IgD-negative memory B cell (primary cell): ENCODE measurements around the gene NBEA. TPM values are rescaled to one million over a fixed set of nuclear protein-coding genes. Genes with fewer than 3 reads are reported as not detected.
A peak's percentile ranks its signal among the peaks of the same experiment; 100 is the strongest.

Experiments used
- H3K27ac Mint-ChIP-seq, 3 donors: one replicate each; pipeline ENCODE4 v1.8.0; 2020 to 2022; ENCODE audit warnings: mild to moderate bottlenecking in 3 of 3, mixed read lengths in 3 of 3, moderate library complexity in 1 of 3
- H3K27me3 Mint-ChIP-seq: one replicate; pipeline ENCODE4 v1.8.0; 2021; ENCODE audit warnings: mixed read lengths
- H3K36me3 Mint-ChIP-seq: one replicate; pipeline ENCODE4 v1.8.0; 2020; ENCODE audit warnings: mild to moderate bottlenecking, mixed read lengths
- H3K4me1 Mint-ChIP-seq, 3 donors: one replicate each; pipeline ENCODE4 v1.8.0; 2020 to 2022; ENCODE audit warnings: mixed read lengths in 3 of 3, mild to moderate bottlenecking in 1 of 3
- H3K4me3 Mint-ChIP-seq, 4 donors: one replicate each; pipeline ENCODE4 v1.8.0; 2020 to 2022; ENCODE audit warnings: mild to moderate bottlenecking in 4 of 4, mixed read lengths in 4 of 4, moderate library complexity in 3 of 4
- H3K9me3 Mint-ChIP-seq, 3 donors: one replicate each; pipeline ENCODE4 v1.8.0; 2020 to 2021; ENCODE audit warnings: mixed read lengths in 3 of 3, mild to moderate bottlenecking in 1 of 3
- polyA plus RNA-seq: library from polyadenylated mRNA; unstranded; fragments of 300-500 nt; fragmentation: Illumina TruSeq; gene quantifications from one replicate; pipeline ENCODE4 v1.2.3, GENCODE V29; 2021

NBEA gene
- polyA plus RNA-seq, 1 donor from 2014 or later, result 0.61 TPM

GRCh38 chr13:35159041-35159440 lies 217.0 kb downstream of the NBEA start:
- H3K4me1 Mint-ChIP-seq, result peaks cover 2 to 10% (median 3%) of the 10 kb centered on the region in 3 donors
- no peak overlapping the region for H3K4me3 Mint-ChIP-seq

GRCh38 chr13:35160896-35161295 lies 218.8 kb downstream of the NBEA start:
- Mint-ChIP-seq H3K9me3 (no peaks in the 10 kb centered on the region), H3K27ac (no peak overlapping the region), H3K4me3 (no peak overlapping the region), H3K36me3 (no peaks in the 10 kb centered on the region), H3K4me1 (peaks cover 3 to 10% (median 4%) of the 10 kb centered on the region in 3 donors), H3K27me3 (no peaks in the 10 kb centered on the region)

More at GRCh38 chr13:35159041-35159440, 217.0 kb downstream of the NBEA start:
- no peaks in the 10 kb centered on the region for H3K27me3 Mint-ChIP-seq
- no peaks in the 10 kb centered on the region for H3K36me3 Mint-ChIP-seq
- H3K27ac Mint-ChIP-seq, result peak overlapping the region in 1 of 3 donors; percentile 21
- H3K9me3 Mint-ChIP-seq, result no peaks in the 10 kb centered on the region

- peaks cover 3 to 10% (median 4%) of the 10 kb centered on the region in 3 donors for H3K4me1 Mint-ChIP-seq
These were observed 220.3 kb downstream of the NBEA start for GRCh38 chr13:35162420-35162819.

GRCh38 chr13:35163674-35164073 lies 221.6 kb downstream of the NBEA start:
- H3K36me3 Mint-ChIP-seq, result no peaks in the 10 kb centered on the region
- H3K27me3 Mint-ChIP-seq, result no peaks in the 10 kb centered on the region
- H3K27ac Mint-ChIP-seq, result no peak overlapping the region
- no peaks in the 10 kb centered on the region for H3K9me3 Mint-ChIP-seq
- no peak overlapping the region for H3K4me3 Mint-ChIP-seq
- peaks cover 3 to 10% (median 4%) of the 10 kb centered on the region in 3 donors for H3K4me1 Mint-ChIP-seq

More at GRCh38 chr13:35162420-35162819, 220.3 kb downstream of the NBEA start:
- Mint-ChIP-seq H3K27ac (peak overlapping the region in 1 of 3 donors; percentile 23), H3K9me3 (no peaks in the 10 kb centered on the region), H3K27me3 (no peaks in the 10 kb centered on the region), H3K36me3 (no peaks in the 10 kb centered on the region), H3K4me3 (peak overlapping the region in 2 of 4 donors; percentile 47 to 86)

- no peaks in the 10 kb centered on the region for H3K36me3 Mint-ChIP-seq
- no peak overlapping the region for H3K27ac Mint-ChIP-seq
- no peaks in the 10 kb centered on the region for H3K9me3 Mint-ChIP-seq
- no peaks in the 10 kb centered on the region for H3K27me3 Mint-ChIP-seq
- no peak overlapping the region for H3K4me3 Mint-ChIP-seq
- peaks cover 3 to 10% (median 4%) of the 10 kb centered on the region in 3 donors for H3K4me1 Mint-ChIP-seq
These were observed 222.4 kb downstream of the NBEA start for GRCh38 chr13:35164324-35164932.

- Mint-ChIP-seq H3K4me3 (no peak overlapping the region), H3K36me3 (no peaks in the 10 kb centered on the region), H3K9me3 (no peaks in the 10 kb centered on the region), H3K4me1 (peaks cover 3 to 10% (median 4%) of the 10 kb centered on the region in 3 donors), H3K27ac (no peak overlapping the region), H3K27me3 (no peaks in the 10 kb centered on the region)
These were observed 223.1 kb downstream of the NBEA start for GRCh38 chr13:35165205-35165604.

GRCh38 chr13:35179494-35179893 lies 237.4 kb downstream of the NBEA start:
- H3K4me1 Mint-ChIP-seq, result no peaks in the 10 kb centered on the region
- H3K9me3 Mint-ChIP-seq, result no peaks in the 10 kb centered on the region
- peaks cover 1% of the 10 kb centered on the region for H3K36me3 Mint-ChIP-seq
- H3K27ac Mint-ChIP-seq, result no peak overlapping the region
- no peaks in the 10 kb centered on the region for H3K27me3 Mint-ChIP-seq
- H3K4me3 Mint-ChIP-seq, result no peak overlapping the region

- Mint-ChIP-seq H3K27me3 (no peaks in the 10 kb centered on the region), H3K27ac (no peak overlapping the region), H3K36me3 (peaks cover 7% of the 10 kb centered on the region), H3K9me3 (no peaks in the 10 kb centered on the region), H3K4me1 (no peaks in the 10 kb centered on the region), H3K4me3 (no peak overlapping the region)
These were observed 238.0 kb downstream of the NBEA start for GRCh38 chr13:35179920-35180663.

GRCh38 chr13:35190241-35190640 lies 248.2 kb downstream of the NBEA start:
- Mint-ChIP-seq H3K36me3 (peaks cover 9% of the 10 kb centered on the region), H3K9me3 (peaks cover 0 to 4% (median 3%) of the 10 kb centered on the region in 3 donors), H3K4me1 (no peaks in the 10 kb centered on the region), H3K27me3 (no peaks in the 10 kb centered on the region), H3K4me3 (no peak overlapping the region), H3K27ac (no peak overlapping the region)

- H3K36me3 Mint-ChIP-seq, result peaks cover 7% of the 10 kb centered on the region
- no peaks in the 10 kb centered on the region for H3K27me3 Mint-ChIP-seq
- no peaks in the 10 kb centered on the region for H3K4me1 Mint-ChIP-seq
- H3K4me3 Mint-ChIP-seq, result no peak overlapping the region
- H3K27ac Mint-ChIP-seq, result no peak overlapping the region
- H3K9me3 Mint-ChIP-seq, result peaks cover 0 to 4% (median 3%) of the 10 kb centered on the region in 3 donors
These were observed 249.8 kb downstream of the NBEA start for GRCh38 chr13:35191883-35192282.

- H3K36me3 Mint-ChIP-seq, result peaks cover 3% of the 10 kb centered on the region
- H3K9me3 Mint-ChIP-seq, result peaks cover 0 to 2% (median 0%) of the 10 kb centered on the region in 3 donors
- H3K27me3 Mint-ChIP-seq, result no peaks in the 10 kb centered on the region
- no peak overlapping the region for H3K4me3 Mint-ChIP-seq
- no peaks in the 10 kb centered on the region for H3K4me1 Mint-ChIP-seq
- no peak overlapping the region for H3K27ac Mint-ChIP-seq
These were observed 256.6 kb downstream of the NBEA start for GRCh38 chr13:35198613-35199200.

- H3K9me3 Mint-ChIP-seq, result no peaks in the 10 kb centered on the region
- peaks cover 0 to 2% (median 0%) of the 10 kb centered on the region in 3 donors for H3K4me1 Mint-ChIP-seq
- peaks cover 4% of the 10 kb centered on the region for H3K36me3 Mint-ChIP-seq
- no peak overlapping the region for H3K4me3 Mint-ChIP-seq
- H3K27me3 Mint-ChIP-seq, result no peaks in the 10 kb centered on the region
- no peak overlapping the region for H3K27ac Mint-ChIP-seq
These were observed 266.5 kb downstream of the NBEA start for GRCh38 chr13:35208587-35208986.

- Mint-ChIP-seq H3K36me3 (peaks cover 4% of the 10 kb centered on the region), H3K27me3 (no peaks in the 10 kb centered on the region), H3K27ac (no peak overlapping the region), H3K4me1 (peaks cover 0 to 2% (median 0%) of the 10 kb centered on the region in 3 donors), H3K4me3 (no peak overlapping the region), H3K9me3 (no peaks in the 10 kb centered on the region)
These were observed 268.2 kb downstream of the NBEA start for GRCh38 chr13:35210261-35210660.

- Mint-ChIP-seq H3K27me3 (no peaks in the 10 kb centered on the region), H3K4me3 (no peak overlapping the region), H3K4me1 (no peaks in the 10 kb centered on the region), H3K9me3 (no peaks in the 10 kb centered on the region), H3K27ac (no peak overlapping the region), H3K36me3 (peaks cover 6% of the 10 kb centered on the region)
These were observed 269.9 kb downstream of the NBEA start for GRCh38 chr13:35211949-35212348.

GRCh38 chr13:35213911-35214310 lies 271.8 kb downstream of the NBEA start:
- peaks cover 6% of the 10 kb centered on the region for H3K36me3 Mint-ChIP-seq
- no peak overlapping the region for H3K27ac Mint-ChIP-seq
- no peak overlapping the region for H3K4me3 Mint-ChIP-seq
- no peaks in the 10 kb centered on the region for H3K27me3 Mint-ChIP-seq
- H3K4me1 Mint-ChIP-seq, result no peaks in the 10 kb centered on the region
- H3K9me3 Mint-ChIP-seq, result no peaks in the 10 kb centered on the region
